Urinary bladder (tissue), 4 donors: ENCODE data around the gene ENAH. TPM values are rescaled to one million over a fixed set of nuclear protein-coding genes. Genes with fewer than 3 reads are reported as not detected.
"Not testable (repeated sequence)": the region's sequence is repeated elsewhere in the genome, so short reads cannot be mapped to it uniquely, and the experiment has no call there.

Experiments used
- DNase-seq: peaks from one replicate; pipeline ENCODE4 v3.0.0-alpha.2; 2015; ENCODE audit errors: extremely low spot score
- H3K27ac ChIP-seq: one replicate; pipeline ENCODE4 v1.5.1; 2013; ENCODE audit warnings: low read depth, mild to moderate bottlenecking, moderate library complexity
- H3K36me3 ChIP-seq: one replicate; pipeline ENCODE4 v1.6.1; 2013; ENCODE audit warnings: mild to moderate bottlenecking, moderate library complexity; ENCODE audit not compliant: insufficient read depth
- H3K4me1 ChIP-seq: one replicate; pipeline ENCODE4 v1.6.1; 2013; ENCODE audit warnings: mild to moderate bottlenecking, moderate library complexity; ENCODE audit not compliant: insufficient read depth
- H3K4me3 ChIP-seq: one replicate; pipeline ENCODE4 v1.5.1; 2013; ENCODE audit warnings: low read depth, low read length
- WGBS: extraction: QIAGEN DNeasy Blood & Tissue Kit; methylation state at CpG from one replicate; pipeline ENCODE4 v1.1.7; 2013; 5-methylcytosine and 5-hydroxymethylcytosine counted together
- polyA plus RNA-seq: library from polyadenylated mRNA; stranded (reverse); fragments of 200-250 nt; gene quantifications from one replicate; pipeline ENCODE4 v1.2.3, GENCODE V29; 2013
- total RNA-seq: library from RNA; depleted of rRNA; stranded (reverse); fragments of >200 nt; gene quantifications from one replicate; pipeline ENCODE4 v1.2.3, GENCODE V29; 2014
- donor health status: healthy with polysubstance abuse.
- donor health status: healthy.

The ENAH gene
- total and polyA plus RNA-seq, 2 donors = 58.9 to 229 TPM

DNA sequence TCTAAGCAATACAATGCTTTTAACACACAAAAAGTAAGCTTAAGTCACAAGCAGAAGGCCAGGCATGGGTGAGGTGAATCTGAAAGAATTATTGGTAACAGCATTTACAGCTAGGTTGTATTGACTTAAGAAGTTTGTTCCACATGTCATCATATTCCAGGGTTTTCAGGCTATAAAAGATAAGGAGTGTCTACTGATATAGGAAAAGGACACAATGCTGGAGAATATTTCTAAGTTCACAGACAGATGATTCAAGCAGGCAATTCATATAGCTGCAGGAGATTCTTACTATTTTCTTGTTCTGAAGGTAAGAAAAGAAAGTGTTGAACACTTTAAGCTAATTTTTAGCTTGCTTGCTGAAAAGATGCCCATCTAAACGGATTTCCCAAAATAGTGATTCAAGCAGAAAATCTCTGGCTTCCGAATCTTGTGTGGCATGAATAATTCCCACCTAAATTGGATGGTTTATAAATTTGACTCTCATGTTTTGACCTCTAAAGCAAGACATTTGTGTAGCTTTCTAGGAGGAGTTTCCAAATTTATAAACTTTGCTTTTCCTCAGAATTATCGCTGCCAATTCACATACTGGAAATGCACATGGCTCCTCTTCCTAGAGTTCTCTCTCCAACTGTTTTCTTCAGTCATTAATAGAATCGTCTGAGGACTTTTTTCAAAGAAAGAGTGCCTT, 129.5 kb downstream of the ENAH start:
- 43% methylated on average over 4 of the region's 4 CpGs for WGBS
- H3K27ac ChIP-seq = no peak overlapping the region
- H3K4me3 ChIP-seq = no peak overlapping the region
- DNase-seq = no peak
- no peaks in the 10 kb centered on the region for H3K36me3 ChIP-seq
- H3K4me1 ChIP-seq = no peaks in the 10 kb centered on the region

DNA sequence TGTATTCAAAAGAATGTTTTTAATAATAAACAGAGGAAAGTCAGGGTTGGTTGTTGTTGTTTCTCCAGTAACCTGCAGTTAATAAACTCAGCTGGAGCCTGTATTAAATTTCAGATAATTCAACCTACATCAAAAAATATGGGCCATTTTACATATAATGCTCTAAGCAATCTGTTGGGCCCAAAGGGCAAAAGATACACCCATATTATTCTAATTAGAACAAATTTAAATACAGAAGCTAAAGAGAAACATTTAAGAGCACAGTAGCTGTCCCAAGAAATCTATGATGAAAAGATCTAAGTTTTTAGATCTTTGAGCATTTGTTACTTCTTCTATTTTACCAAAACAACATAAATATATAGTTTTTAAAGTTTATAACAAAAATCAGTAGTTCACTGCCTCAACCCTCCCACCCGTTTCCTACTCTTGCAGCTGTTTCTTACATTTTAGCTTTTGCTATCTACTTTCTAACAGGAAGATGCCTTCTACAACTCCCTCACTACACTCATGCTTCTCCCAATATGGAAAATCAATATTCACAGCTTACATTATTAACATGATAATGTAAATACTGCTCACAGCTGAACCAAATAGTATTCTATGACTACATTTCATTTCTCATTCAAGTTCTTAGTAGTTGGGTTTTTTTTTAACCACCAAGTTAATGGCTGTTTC, 130.2 kb downstream of the ENAH start:
- no peak for DNase-seq
- WGBS = 65% methylated on average over 1 of the region's 1 CpG
- Histone ChIP-seq H3K27ac (no peak overlapping the region), H3K4me1 (no peaks in the 10 kb centered on the region), H3K36me3 (no peaks in the 10 kb centered on the region), H3K4me3 (no peak overlapping the region)

DNA sequence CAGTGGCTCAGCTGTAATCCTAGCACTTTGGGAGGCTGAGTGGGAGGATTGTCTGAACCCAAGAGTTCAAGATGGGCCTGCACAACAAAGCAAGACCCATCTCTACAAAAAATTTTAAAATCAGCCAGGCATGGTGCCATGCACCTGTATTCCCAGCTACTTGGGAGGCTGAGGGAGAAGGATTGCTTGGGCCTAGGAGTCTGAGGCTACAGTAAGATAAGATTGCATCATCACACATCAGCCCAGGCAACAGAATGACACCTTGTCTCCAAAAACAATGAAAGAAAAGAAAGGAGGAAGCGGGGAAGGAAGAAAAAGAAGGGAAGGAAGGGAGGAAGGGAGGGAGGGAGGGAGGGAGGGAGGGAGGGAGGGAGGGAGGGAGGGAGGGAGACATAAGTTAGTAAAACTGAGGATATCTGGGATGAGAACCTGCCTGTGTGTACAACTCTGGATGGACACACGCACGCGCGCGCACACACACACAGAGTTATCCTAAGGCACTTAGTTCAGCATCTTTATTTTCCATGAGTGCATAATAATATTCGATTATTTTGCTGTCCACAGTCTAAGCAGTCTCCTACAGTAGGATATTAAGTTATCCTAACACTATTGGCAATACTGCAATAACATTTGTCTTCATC, 132.2 kb downstream of the ENAH start:
- H3K36me3 ChIP-seq = no peaks in the 10 kb centered on the region
- no peak overlapping the region for H3K4me3 ChIP-seq
- WGBS = 97% methylated on average over 7 of the region's 7 CpGs
- DNase-seq = no peak
- H3K27ac ChIP-seq = no peak overlapping the region
- H3K4me1 ChIP-seq = no peaks in the 10 kb centered on the region

DNA sequence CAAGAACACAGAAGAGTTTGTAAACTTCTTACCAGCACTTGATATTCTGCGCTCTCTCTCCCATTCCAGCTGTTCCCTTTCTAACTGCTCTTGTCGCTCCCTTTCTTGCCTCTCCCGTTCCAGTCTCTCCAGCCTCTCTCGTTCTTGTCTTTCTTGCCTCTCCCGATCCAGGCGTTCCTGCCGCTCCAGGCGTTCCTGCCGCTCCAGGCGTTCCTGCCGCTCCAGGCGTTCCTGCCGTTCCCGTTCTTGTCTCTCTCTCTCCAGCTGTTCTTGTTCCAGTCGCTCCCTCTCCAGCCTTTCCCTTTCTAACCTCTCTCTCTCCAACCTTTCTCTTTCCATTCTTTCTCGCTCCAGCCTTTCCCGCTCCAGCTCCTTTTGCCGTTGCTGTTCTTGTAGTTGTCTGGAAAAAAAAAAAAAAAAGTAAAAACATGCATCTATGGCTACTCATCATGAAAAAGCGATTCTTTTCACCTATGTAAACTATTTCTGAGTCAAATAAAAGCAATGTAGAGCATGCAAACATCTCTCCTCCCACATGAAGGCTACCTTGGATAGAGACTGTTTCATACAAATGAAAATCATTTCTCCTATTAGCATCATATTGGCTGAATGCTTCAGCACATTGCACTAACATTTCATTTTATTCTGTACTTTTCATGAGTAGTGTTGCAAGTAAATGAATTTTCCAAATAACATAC, 133.6 kb downstream of the ENAH start:
- Histone ChIP-seq H3K36me3 (no peaks in the 10 kb centered on the region), H3K27ac (no peak overlapping the region), H3K4me1 (no peaks in the 10 kb centered on the region), H3K4me3 (no peak overlapping the region)
- WGBS = 47% methylated on average over 19 of the region's 19 CpGs
- no peak for DNase-seq

DNA sequence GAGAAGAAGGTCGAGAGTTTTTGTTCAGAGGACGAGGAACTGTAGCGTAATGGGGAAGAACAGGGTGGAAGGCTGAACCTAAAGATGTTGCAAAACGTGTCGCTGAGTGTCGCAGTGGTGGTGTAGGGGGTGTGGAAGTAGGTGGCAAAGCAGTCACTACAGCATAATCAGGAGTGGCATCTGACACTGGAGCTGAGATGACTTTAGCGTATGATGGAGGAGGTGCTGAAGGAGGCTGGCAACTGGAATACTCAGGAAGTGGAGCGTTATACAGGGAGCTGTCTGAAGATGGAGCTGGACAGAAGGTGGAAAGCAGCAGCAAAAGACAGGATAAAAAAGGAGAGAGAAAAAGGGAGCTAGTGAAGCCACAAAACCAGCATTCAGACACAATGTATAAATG, 135.2 kb downstream of the ENAH start:
- WGBS = 85% methylated on average over 8 of the region's 8 CpGs
- no peak overlapping the region for H3K27ac ChIP-seq

DNA sequence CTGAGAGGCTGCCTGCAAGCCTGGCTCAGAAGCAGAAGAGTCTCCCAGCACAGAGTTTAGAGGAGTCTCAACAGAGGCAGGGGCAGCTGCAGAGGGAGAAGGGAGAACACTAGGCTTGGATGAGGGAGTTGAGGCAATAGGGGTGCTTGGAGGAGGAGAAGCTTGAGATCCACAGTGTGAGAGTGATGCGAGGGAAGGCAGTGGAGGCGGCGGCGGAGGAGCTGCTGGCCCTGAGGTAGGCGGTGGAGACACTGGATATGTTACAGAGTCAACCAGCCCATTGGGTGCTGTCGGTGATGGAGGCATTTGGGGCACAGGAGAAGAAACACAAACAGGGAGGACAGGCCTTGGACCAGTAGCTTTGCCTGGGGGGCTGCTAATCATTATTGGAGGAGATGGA, 135.7 kb downstream of the ENAH start:
- Histone ChIP-seq H3K4me3 (no peak overlapping the region), H3K27ac (no peak overlapping the region), H3K4me1 (no peaks in the 10 kb centered on the region), H3K36me3 (no peaks in the 10 kb centered on the region)
- DNase-seq = no peak
- WGBS = over 99% methylated on average over 6 of the region's 6 CpGs

More for the DNA sequence above, 135.2 kb downstream of the ENAH start:
- H3K4me3 ChIP-seq = no peak overlapping the region
- H3K36me3 ChIP-seq = no peaks in the 10 kb centered on the region
- no peaks in the 10 kb centered on the region for H3K4me1 ChIP-seq
- no peak for DNase-seq

DNA sequence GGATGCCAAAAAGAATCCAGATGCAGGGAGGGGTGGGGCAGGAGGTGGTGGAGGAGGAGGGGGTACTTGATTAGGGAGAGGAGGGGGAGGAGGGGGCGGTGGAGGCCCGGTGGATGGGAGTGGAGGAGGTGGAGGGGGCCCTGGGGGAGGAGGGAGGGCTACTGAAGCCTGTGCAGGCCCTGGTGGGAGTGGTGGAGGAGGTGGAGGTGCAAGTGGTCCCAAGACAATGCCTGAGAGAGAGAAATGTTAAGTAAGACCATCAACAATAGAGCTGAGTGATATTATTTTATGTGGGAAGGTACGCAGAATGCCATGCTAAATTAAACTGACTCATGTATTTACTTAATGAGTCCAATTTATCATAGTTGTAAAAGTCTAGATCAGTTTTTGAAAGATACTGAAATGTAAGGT, 138.2 kb downstream of the ENAH start:
- no peaks in the 10 kb centered on the region for H3K36me3 ChIP-seq
- no peak overlapping the region for H3K4me3 ChIP-seq
- H3K4me1 ChIP-seq = no peaks in the 10 kb centered on the region
- no peak for DNase-seq
- H3K27ac ChIP-seq = no peak overlapping the region
- WGBS = 56% methylated on average over 3 of the region's 3 CpGs

DNA sequence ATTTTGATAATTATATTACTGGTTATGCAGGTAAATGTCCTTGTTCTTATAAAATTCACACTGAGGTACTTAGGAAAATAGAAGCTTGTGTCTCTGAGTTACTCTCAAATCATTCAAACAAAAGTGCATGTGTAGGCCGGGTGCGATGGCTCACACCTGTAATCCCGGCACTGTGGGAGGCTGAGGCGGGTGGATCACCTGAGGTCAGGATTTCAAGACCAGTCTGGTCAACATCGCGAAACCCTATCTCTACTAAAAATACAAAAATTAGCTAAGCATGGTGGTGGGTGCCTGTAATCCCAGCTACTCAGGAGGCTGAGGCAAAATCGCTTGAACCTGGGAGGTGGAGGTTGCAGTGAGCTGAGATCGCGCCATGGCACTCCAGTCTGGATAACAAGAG, 139.3 kb downstream of the ENAH start:
- WGBS = 98% methylated on average over 9 of the region's 9 CpGs
- not testable (repeated sequence) for H3K27ac ChIP-seq, DNase-seq, H3K36me3 ChIP-seq, H3K4me1 ChIP-seq, H3K4me3 ChIP-seq

DNA sequence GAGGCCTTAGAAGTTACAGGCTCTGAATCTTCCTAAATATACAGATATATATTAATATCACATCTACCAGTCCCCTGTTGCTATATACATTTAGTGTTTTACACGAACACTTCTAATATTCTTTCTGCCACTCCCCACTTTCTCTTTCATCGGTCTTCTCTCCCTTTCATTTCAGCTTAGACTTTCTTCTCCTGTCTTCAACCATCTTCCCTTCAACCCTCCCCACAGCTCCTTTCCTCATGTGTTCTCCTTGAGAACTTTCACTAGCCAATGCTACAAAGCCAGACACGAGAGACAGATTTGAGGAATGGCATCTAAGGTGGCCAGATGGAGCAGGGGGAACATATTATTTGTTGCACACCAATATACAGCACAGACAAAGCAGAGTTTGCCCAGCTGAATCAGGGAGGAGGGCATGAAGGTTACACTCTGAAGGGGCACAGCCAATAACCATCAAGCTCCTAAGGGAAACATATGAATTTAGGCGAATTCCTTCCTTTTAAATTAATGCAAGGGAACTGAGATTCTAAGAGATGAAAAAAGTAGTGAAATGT, 141.0 kb downstream of the ENAH start:
- 92% methylated on average over 4 of the region's 4 CpGs for WGBS
- no peak for DNase-seq
- no peaks in the 10 kb centered on the region for H3K36me3 ChIP-seq
- no peak overlapping the region for H3K4me3 ChIP-seq
- no peak overlapping the region for H3K27ac ChIP-seq
- H3K4me1 ChIP-seq = peaks cover 2% of the 10 kb centered on the region

DNA sequence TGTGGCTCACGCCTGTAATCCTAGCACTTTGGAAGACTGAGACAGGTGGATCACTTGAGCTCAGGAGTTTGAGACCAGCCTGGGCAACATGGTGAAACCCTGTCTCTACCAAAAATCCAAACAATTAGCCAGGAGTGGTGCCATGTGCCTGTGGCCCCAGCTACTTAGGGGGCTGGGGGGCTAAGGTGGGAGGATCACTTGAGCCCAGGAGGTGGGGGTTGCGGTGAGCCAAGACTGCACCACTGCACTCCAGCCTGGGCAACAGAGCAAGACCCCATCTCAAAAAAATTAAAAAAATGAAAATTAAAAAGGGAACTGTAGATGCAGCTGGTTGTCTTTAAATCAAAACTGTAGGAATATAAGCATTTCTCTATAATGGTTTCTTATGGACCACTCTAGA, 142.2 kb downstream of the ENAH start:
- H3K36me3 ChIP-seq, DNase-seq, H3K4me3 ChIP-seq, H3K27ac ChIP-seq, H3K4me1 ChIP-seq: not testable (repeated sequence)
- 99% methylated on average over 2 of the region's 2 CpGs for WGBS

DNA sequence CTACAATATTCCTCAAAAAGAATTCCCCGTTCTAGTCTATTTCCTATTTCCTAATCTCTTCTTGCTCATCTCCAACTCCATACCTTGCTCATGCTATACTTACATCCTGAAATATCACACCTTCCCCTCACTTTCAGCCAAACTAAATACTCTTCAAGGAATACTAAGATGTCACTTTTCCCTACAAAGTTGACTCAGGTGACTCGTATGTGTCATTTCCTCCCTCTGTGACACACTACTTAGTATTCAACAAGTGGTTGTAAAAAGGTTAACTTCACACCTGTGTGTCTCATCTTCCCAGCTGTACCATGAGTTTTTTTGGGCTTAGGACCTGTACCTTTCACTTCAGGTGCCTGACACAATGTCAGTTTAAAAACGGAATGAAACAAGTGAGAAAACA, 143.2 kb downstream of the ENAH start:
- Histone ChIP-seq H3K4me3 (no peak overlapping the region), H3K4me1 (peaks cover 2% of the 10 kb centered on the region), H3K27ac (no peak overlapping the region), H3K36me3 (no peaks in the 10 kb centered on the region)
- 85% methylated on average over 3 of the region's 3 CpGs for WGBS
- DNase-seq = no peak

DNA sequence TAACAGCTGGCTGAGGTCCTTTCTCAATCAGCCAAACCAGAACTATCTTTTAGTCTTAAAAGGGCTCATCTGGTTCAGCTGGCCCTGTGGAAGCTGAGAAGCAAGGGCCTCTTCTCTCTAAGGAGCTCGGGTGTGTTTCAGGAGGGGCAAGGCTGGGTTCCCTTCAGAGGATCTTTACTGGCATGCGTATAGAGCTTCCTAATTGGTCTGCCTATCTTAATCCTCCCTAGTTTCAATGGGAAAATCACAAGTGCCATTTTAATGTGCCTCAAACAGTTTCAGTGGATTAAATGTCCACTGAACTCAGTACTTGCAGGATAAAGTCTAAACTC, 143.6 kb downstream of the ENAH start:
- DNase-seq = no peak
- 87% methylated on average over 2 of the region's 2 CpGs for WGBS
- Histone ChIP-seq H3K36me3 (no peaks in the 10 kb centered on the region), H3K27ac (peak overlapping the region; percentile 45), H3K4me1 (peaks cover 2% of the 10 kb centered on the region), H3K4me3 (no peak overlapping the region)

DNA sequence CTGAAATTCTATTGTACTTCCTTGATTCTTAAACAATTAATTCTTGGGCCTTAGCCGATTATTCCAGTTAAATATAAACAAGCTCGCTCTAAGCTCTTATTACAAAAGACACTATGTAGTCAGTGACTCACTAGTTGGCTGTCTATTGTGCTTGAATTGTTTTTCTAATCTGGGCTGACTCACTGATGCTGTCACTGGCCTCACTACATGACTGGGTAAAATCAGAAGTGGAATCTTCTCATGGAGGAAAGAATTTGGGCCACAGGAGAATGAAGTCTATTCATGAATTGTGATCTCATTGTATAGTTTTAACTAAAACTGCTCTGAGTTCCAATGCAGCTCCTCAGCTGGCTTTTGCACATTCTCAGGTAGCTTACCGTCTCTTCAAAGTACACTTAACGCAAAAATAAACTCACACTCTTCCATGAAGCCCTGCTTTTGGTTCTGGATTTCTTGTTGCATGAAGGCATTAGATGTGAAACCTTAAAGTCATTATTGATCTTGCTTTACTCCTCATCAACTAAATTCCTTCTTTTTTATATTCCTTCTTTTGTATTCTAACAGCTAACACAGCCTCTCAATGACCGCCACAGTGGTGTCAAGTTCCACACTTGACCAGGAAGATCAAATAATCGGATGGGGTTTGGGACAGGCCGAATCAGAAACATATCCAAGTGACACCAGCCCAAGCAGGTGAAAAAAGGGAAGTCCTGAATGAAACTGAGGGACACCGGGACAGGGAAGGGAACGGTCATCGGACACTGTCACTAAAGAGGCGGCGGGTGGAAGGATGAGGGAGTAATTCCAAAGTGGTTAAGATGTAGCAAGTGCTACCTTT, 144.2 kb downstream of the ENAH start:
- Histone ChIP-seq H3K4me1 (peaks cover 2% of the 10 kb centered on the region), H3K27ac (peak overlapping the region; percentile 73), H3K4me3 (no peak overlapping the region), H3K36me3 (no peaks in the 10 kb centered on the region)
- WGBS = 66% methylated on average over 12 of the region's 12 CpGs
- DNase-seq = peak; percentile 36
